Measurements from ENCODE around the gene PLEKHM3. TPM values are rescaled to one million over a fixed set of nuclear protein-coding genes. Genes with fewer than 3 reads are reported as not detected.

The PLEKHM3 gene
- total and polyA plus RNA-seq, 2 donors (not counting 3 experiments of a cell fraction or from before 2014, with no cell fraction given), result 3.1 to 9.1 TPM

GRCh38 chr2:207975921-207976320, 49.4 kb downstream of the PLEKHM3 start:
- no peak overlapping the region for H3K9ac ChIP-seq (replicated peaks; ENCODE audit: extremely low read depth, insufficient read depth, low read length)
- CTCF ChIA-PET, result interaction anchor here (0.7 to 1.8 kb wide), 6 partner anchors 8 to 230 kb away, joined by 3 to 16 read pairs (median 6); partner anchors contain the start of gene FZD5
- dilution Hi-C loops (cut with MboI; ENCODE audit: extremely low pct_ligation_motif_present, low sequenced_read_pairs) (no loop called here), intact Hi-C loops (cut with micrococcal nuclease) (no loop called here)
- no peaks in the 10 kb centered on the region for H3K9me1 ChIP-seq (replicated peaks; ENCODE audit: control insufficient read depth, extremely low read depth, insufficient read depth, low read length)
- no peak overlapping the region for H3K27ac ChIP-seq (ENCODE audit: insufficient read depth, low read depth, low read length)
- H2AFZ ChIP-seq (ENCODE audit: low read depth, low read length), result no peak overlapping the region
- POLR2A ChIA-PET, result no interaction called here
- no peak for FAIRE-seq
- no peaks in the 10 kb centered on the region for H4K20me1 ChIP-seq (replicated peaks; ENCODE audit: control insufficient read depth, extremely low read depth, insufficient read depth, low read length)
- H3K36me3 ChIP-seq (ENCODE audit: control insufficient read depth in 2 of 2, extremely low read depth in 1 of 2, insufficient read depth in 2 of 2, low read length in 2 of 2), result no peaks in the 10 kb centered on the region
- no peaks in the 10 kb centered on the region for H3K4me1 ChIP-seq (ENCODE audit: control insufficient read depth, extremely low read depth, insufficient read depth, low read length)
- no peak overlapping the region for H3K4me3 ChIP-seq (replicated peaks in 1 of 3; ENCODE audit: insufficient read depth in 1 of 3, low read depth in 1 of 3, low read length in 3 of 3)
- no peaks in the 10 kb centered on the region for H3K9me3 ChIP-seq (replicated peaks; ENCODE audit: control insufficient read depth, insufficient read depth, low read length)
- TF ChIP-seq FOS (IDR thresholded peaks at IDR 0.05; ENCODE audit: borderline replicate concordance, insufficient read depth, low read length) (no peak), CTCF (IDR thresholded peaks at IDR 0.05; ENCODE audit: extremely low read depth in 1 of 2, insufficient read depth in 1 of 2, low read depth in 1 of 2, low read length in 2 of 2) (no peak), MAX (IDR thresholded peaks at IDR 0.05; ENCODE audit: insufficient read depth, insufficient read length) (no peak), EZH2 (IDR thresholded peaks at IDR 0.05; ENCODE audit: borderline replicate concordance, low read depth, low read length, severe bottlenecking) (no peak), GATA2 (IDR thresholded peaks at IDR 0.05; ENCODE audit: insufficient read depth, insufficient read length, low read depth, low read length) (no peak), MYC (IDR thresholded peaks at IDR 0.05; ENCODE audit: low read depth, low read length) (no peak), POLR2AphosphoS5 (IDR thresholded peaks at IDR 0.05; ENCODE audit: insufficient read depth, low read depth, low read length) (no peak), POLR2A (IDR thresholded peaks at IDR 0.05; ENCODE audit: low read depth, low read length) (no peak), JUN (IDR thresholded peaks at IDR 0.05; ENCODE audit: borderline replicate concordance, insufficient read depth, insufficient read length, low read depth) (no peak)
- no peak for DNase-seq (ENCODE audit: low read depth, low spot score)
- H3K27me3 ChIP-seq (ENCODE audit: control insufficient read depth in 2 of 2, insufficient read depth in 2 of 2, low read length in 2 of 2), result no peaks in the 10 kb centered on the region
- H3K79me2 ChIP-seq (ENCODE audit: control insufficient read depth, insufficient read depth, low read length), result no peaks in the 10 kb centered on the region
- H3K4me2 ChIP-seq (ENCODE audit: insufficient read depth, low read length), result no peak overlapping the region
- no TSS peak for BruUV-seq (replicated peaks)
